Epithelial cell of prostate (primary cell): ENCODE measurements around the gene CAV3.

ENCODE experiments used
- DNase-seq: peaks from one replicate; pipeline ENCODE4 v3.0.0-alpha.2; 2011; ENCODE audit warnings: low read depth, low spot score
- H3K27ac ChIP-seq: fragments of 450-650 bp; 2 replicates; pipeline ENCODE4 v1.5.1; 2017; ENCODE audit warnings: mild to moderate bottlenecking

CAV3 gene

DNA sequence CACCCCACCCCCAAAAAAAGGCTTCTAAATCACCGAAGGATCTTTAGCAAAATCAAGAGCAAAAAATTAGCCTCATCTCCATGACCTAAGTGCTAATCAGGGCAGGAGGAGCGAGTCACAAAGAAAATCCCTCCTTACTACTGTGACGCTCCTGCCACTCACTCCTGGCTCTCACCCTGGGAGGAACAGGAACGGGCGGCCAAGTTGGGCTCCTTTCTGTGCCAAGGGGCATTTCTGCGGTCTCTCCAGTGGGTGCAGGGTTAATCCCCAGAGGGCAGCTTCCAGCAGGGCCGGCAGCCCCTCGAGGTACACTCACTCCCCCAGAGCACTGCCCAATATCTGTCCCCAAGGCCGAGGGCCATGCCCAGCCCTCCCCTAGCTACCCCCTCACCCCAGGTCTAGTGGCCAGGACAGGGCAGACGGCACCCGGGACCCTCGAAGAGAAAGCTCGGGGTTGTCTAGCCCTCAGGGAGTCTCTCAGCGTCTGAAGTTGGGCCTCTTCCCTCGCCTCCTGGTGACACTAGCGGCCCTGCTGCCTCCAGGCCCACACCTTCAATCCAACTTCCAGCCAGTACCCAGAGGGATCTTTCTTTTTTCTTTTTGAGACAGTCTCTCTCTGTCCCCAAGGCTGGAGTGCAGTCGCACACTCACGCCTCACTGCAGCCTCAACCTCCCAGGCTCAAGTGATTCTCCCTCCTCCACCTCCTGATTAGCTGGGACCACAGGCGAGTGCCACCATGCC is 706 bp downstream of the CAV3 start:
- no peak for DNase-seq
- no peak overlapping the region for H3K27ac ChIP-seq

- no peak for DNase-seq
- no peak overlapping the region for H3K27ac ChIP-seq
These were observed 1.3 kb downstream of the CAV3 start for GRCh38 chr3:8734908-8735307.

DNA sequence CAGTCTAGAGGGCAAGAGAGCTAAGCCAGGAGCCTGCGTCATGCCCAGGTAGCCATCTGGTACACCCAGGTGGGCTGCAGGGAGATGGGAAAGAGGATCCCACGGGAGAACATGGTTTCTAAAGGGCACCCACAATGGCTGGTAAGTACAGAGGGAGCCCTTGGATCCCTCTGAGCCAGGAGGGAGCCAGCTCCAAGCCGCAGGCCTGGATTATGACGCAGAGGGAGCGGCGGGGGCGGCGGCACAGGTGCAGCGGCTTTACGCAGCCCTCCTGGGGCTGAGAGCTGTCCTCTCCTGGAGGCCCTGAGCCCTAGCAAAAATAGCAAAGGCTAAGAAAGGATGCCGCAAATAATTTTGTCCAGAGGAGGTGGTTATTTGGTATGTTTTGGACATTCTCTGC is 2.8 kb downstream of the CAV3 start:
- DNase-seq = no peak
- no peak overlapping the region for H3K27ac ChIP-seq

DNA sequence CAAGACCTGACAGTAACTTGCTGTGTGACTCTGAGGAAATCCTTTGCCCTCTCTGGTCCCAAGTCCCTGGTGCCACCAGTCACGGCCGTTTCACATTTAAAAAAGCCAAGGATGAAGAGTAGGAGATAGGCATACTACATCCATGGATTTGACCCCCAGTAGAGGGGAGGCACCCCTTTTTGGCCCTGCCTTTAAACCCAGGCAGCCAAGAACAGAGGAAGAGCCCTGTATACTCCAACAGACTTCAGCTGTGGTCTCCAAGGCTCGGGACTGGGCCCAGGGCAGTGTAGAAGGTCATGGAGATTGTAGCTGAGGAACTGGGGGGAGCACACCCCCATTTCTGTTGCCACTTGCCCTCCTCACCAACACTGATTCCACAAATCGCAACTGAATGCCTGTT is 3.7 kb downstream of the CAV3 start:
- H3K27ac ChIP-seq = no peak overlapping the region
- no peak for DNase-seq

DNA sequence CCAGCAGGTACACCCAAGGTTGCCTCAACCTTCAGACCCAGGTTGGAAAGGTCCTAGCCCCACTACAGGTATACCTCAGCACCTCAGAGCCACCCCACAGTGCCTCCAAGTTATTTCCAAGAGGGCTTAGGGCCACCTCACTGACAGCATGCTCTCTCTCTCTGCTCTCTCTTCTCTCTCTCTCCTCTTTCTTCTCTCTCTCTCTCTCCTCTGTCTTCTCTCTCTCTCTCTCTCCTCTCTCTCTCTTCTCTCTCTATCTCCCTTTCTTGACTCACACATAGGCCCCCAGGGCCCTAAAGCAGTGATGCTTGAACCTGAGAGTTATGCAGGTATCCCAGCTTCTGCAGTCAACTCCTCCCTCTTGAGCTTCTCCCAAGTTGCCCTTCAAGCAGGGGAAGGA is 4.2 kb downstream of the CAV3 start:
- H3K27ac ChIP-seq = no peak overlapping the region
- DNase-seq = no peak

- no peak for DNase-seq
- no peak overlapping the region for H3K27ac ChIP-seq
These were observed 5.0 kb downstream of the CAV3 start for GRCh38 chr3:8738639-8739038.

- peak; percentile 95 for DNase-seq
- peak overlapping the region; percentile 82 for H3K27ac ChIP-seq
These were observed 6.3 kb downstream of the CAV3 start for GRCh38 chr3:8739757-8740504.

GRCh38 chr3:8741581-8742261 is 8.1 kb downstream of the CAV3 start:
- DNase-seq = no peak
- H3K27ac ChIP-seq = peak overlapping the region; percentile 82

DNA sequence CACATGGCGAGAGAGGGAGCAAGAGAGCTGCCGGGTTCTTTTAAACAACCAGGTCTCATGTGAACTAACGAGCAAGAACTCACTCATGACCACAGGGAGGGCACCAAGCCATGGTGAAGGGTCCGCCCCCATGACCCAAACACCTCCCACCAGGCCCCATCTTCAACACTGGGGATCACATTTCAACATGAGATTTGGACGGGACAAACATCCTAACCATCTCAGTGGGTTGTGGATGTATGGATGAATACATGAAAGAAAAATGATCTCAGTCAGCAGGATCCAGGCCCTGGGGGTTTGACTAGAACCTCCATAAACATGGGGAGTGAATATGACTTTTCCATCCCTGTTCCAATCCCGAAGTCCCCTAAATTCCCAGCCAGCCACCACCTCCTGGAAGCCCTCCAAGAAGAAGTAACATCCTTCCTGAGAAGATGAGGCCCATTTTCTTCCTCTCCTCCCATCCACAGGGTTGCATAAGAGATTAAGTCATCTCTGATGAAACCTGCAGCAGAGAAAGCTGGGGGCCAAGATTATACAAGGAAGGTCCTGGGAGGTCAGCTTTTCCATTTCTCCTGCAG is 9.5 kb downstream of the CAV3 start:
- H3K27ac ChIP-seq = no peak overlapping the region
- DNase-seq = no peak

DNA sequence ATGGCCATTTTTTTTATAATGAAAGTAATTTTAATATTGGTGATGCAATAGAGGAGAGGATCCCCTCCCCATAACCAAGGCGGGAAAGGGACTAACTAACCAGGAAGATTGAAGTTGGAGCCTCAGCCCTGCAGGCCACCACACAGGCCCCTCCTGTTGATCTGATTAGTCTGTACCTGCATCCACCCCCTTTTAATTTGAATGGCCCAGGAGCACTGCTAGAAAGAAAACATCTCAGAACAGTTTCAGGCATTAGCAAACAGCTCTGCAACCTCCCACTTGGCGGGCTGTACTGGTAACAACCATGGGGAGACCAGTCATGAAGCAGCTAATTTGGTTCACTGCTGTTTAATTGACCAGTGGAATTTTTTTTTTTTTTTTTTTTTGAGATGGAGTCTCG is 10.3 kb downstream of the CAV3 start:
- H3K27ac ChIP-seq = peak overlapping the region; percentile 8
- DNase-seq = no peak

- no peak overlapping the region for H3K27ac ChIP-seq
- no peak for DNase-seq
These were observed 12.2 kb downstream of the CAV3 start for GRCh38 chr3:8745619-8746370.

DNA sequence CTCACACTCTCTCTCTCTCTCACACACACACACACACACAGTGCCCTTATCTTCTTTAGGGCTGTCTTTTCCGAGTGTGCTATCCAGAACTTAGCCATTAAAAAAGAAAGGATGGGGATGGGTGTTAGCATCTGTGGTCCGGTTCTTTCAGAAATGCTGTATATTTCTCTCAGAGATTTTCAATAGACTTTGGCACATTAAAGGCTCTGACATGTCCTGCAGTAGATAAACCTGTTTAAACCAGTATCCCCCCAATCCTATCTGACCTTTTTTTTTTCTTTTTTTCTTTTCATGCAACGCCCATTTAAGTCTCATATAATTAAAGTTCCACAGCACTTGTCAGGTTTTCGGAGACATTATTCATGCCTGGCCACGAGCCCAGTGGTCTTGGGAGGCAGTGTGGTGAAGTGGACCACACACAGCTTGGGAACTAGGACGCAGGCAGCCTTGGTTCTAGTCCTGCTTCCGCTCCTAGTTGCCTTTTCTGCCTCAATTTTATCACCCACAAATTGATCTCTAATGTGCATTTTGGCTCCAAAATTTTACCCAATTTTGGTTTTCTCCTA is 13.3 kb downstream of the CAV3 start:
- DNase-seq = no peak
- no peak overlapping the region for H3K27ac ChIP-seq

DNA sequence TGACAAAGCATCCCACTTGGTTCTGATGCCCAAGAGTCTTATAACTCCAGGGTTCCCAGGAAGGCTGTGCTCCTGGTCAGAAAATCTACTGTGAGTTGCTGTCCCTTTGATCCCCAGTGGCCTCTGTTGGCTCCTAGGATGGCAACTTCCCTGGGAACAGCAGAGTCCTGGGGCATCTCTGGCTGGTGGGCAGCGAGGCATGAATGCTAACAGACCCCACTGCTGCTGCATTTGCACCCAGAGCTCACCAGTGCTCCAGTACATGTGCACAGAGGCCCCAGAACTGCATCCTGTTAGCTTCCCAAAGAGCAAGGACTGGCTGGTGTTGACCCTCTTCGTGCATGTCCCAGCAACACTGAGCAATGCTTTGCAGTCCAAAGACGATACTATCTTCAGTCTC is 15.7 kb downstream of the CAV3 start:
- H3K27ac ChIP-seq = no peak overlapping the region
- DNase-seq = no peak

- H3K27ac ChIP-seq = no peak overlapping the region
- DNase-seq = no peak
These were observed 19.2 kb downstream of the CAV3 start for GRCh38 chr3:8752832-8753231.

- no peak for DNase-seq
These were observed 21.5 kb downstream of the CAV3 start for GRCh38 chr3:8755097-8755496.

GRCh38 chr3:8755564-8756237 is 22.1 kb downstream of the CAV3 start:
- no peak for DNase-seq
- no peak overlapping the region for H3K27ac ChIP-seq

More at GRCh38 chr3:8755097-8755496, 21.5 kb downstream of the CAV3 start:
- H3K27ac ChIP-seq = no peak overlapping the region

DNA sequence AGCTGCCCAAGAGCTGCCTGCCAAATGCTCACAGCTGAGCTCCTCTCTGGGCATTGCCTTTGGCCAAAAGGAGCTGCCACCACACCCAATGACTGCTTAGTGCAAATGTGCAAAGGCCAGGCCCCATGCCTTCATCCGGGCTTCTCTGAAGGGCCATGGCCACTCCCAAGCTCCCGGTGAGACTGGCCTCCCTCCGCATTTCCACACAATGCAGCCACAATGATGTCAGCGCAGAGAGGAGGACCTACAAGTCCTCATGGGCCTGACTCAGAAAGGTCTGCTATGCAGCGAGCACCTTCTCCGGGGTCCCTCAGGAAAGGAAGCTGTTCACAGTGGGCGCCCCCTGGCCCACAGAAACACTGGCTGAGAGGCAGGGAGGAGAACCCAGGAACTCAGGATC is 23.1 kb downstream of the CAV3 start:
- no peak overlapping the region for H3K27ac ChIP-seq
- no peak for DNase-seq

DNA sequence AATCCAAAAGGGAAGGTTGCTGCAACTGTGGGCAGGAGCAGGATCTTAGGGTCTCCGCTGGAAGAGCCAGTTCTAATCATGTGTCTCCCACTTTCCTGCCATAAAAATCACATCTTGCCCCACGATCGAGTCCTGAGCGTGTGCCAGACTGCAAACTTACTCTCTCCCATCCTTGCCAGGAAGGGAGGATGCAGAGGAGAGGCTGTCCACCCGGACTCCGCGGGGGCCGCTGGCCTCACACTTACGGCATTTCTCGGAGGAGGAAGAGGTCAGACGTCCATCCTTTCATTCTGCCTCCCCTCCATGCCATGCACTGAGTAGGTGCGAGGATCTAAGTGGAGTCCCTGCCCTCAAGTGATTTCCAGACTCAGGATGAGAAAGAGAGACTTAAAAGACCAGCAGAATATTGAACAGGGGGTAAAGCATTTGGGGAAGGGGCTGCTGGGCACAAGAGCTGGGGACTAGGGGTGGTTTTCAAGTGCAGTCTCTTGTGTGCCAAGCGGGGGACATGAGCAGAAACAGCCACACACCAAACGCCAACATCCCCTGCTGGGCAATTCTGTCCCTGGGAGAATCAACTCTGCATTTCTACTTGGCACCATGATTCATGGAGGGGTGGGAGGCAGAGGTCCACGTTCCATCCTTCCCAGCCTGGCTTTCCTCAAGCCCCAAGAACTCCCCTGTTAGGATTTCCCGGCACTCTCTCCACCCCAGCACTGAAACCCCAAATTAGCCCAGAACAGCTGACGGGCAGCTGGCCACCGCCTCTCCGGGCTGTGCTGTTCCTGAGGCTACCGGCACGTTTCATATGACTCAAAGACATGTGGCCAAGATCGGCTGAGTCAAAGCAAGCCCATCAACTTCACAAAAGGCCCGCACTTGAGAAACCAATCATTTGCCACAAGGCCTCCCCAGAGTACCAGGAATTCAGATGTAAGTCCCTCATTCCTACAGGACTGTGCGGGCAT is 24.2 kb downstream of the CAV3 start:
- H3K27ac ChIP-seq = no peak overlapping the region
- no peak for DNase-seq
